OCI-M2 (cell line): Measurements from ENCODE around the gene KCTD10.
"Not testable (repeated sequence)": the region's sequence is repeated elsewhere in the genome, so short reads cannot be mapped to it uniquely, and the experiment has no call there.

Experiments
- DNase-seq: peaks from one replicate; lab custom pipeline; 2025; ENCODE audit not compliant: unreplicated experiment; lab: John Stamatoyannopoulos, UW

Gene KCTD10

GRCh38 chr12:109423392-109423791 lies 53.7 kb downstream of the KCTD10 start:
- no peak for DNase-seq

GRCh38 chr12:109422251-109422650 lies 54.8 kb downstream of the KCTD10 start:
- no peak for DNase-seq

- DNase-seq: no peak
Observed at GRCh38 chr12:109421355-109422087, 55.6 kb downstream of the KCTD10 start.

GRCh38 chr12:109418848-109419480 lies 58.1 kb downstream of the KCTD10 start:
- no peak for DNase-seq

GRCh38 chr12:109406147-109406546 lies 71.0 kb downstream of the KCTD10 start:
- not testable (repeated sequence) for DNase-seq

GRCh38 chr12:109404841-109405240 lies 72.3 kb downstream of the KCTD10 start:
- not testable (repeated sequence) for DNase-seq
